H1 (cell line): ENCODE results near the gene ADARB2. TPM values are rescaled to one million over a fixed set of nuclear protein-coding genes. Genes with fewer than 3 reads are reported as not detected.

Experiments
- CTCF ChIA-PET: fragments of 300-600 bp; sonication (Branson Sonifier 250); formaldehyde crosslinking; loops from one replicate; lab custom pipeline; 2021; ENCODE audit not compliant: partially characterized antibody; lab: Charles Lee
- POLR2A ChIA-PET: fragments of 300-600 bp; sonication (Branson Sonifier 250); formaldehyde crosslinking; loops from one replicate; lab custom pipeline; 2021; ENCODE audit warnings: inconsistent platforms; ENCODE audit not compliant: partially characterized antibody; lab: Charles Lee
- DNase-seq, 2 experiments: peaks; one replicate each; pipeline versions ENCODE4 v3.0.0 to v3.0.0-alpha.2; 2010 to 2022; ENCODE audit warnings: low spot score in 2 of 2, low read depth in 1 of 2, mixed read lengths in 1 of 2
- FAIRE-seq: peaks from 2 replicates; lab custom pipeline; 2011; peaks lifted over from hg19 to GRCh38; lab: Jason Lieb, UNC
- H2AFZ ChIP-seq: 2 replicates; pipeline ENCODE4 v1.8.1; 2012; ENCODE audit warnings: low read length, inconsistent platforms
- H2AK5ac ChIP-seq: 2 replicates; pipeline ENCODE4 v1.6.1; 2013; ENCODE audit warnings: low read depth, low read length
- H2BK120ac ChIP-seq: replicated peaks from 2 replicates; pipeline ENCODE3; 2013; ENCODE audit warnings: low read depth, low read length, inconsistent platforms
- H2BK12ac ChIP-seq: 2 replicates; pipeline ENCODE4 v1.6.1; 2013; ENCODE audit warnings: low read depth, low read length
- H2BK15ac ChIP-seq: 2 replicates; pipeline ENCODE4 v1.6.1; 2013; ENCODE audit warnings: low read length
- H2BK20ac ChIP-seq: 2 replicates; pipeline ENCODE4 v1.6.1; 2013; ENCODE audit warnings: low read length
- H2BK5ac ChIP-seq: 2 replicates; pipeline ENCODE4 v1.6.1; 2013; ENCODE audit warnings: low read depth, low read length
- H3K14ac ChIP-seq: 2 replicates; pipeline ENCODE4 v1.6.1; 2013; ENCODE audit warnings: inconsistent platforms; ENCODE audit not compliant: insufficient read length
- H3K18ac ChIP-seq: 2 replicates; pipeline ENCODE4 v1.6.1; 2013; ENCODE audit warnings: low read length; ENCODE audit errors: extremely low read depth
- H3K23ac ChIP-seq: 2 replicates; pipeline ENCODE4 v1.6.1; 2013; ENCODE audit warnings: inconsistent platforms; ENCODE audit not compliant: insufficient read length
- H3K23me2 ChIP-seq: 2 replicates; pipeline ENCODE4 v1.6.1; 2013; ENCODE audit warnings: low read depth, low read length
- H3K27ac ChIP-seq: 2 replicates; pipeline ENCODE4 v1.6.1; 2011; ENCODE audit warnings: low read depth, low read length, inconsistent platforms
- H3K27me3 ChIP-seq, 4 experiments: replicated peaks in 1 of 4; 1 replicate in 1 of 4; 2 replicates in 3 of 4; pipeline versions ENCODE4 v1.6.1 to v1.8.1; 2011 to 2013; ENCODE audit warnings: low read length in 3 of 4, mild to moderate bottlenecking in 3 of 4, inconsistent platforms in 2 of 4, mixed read lengths in 2 of 4, moderate library complexity in 1 of 4; ENCODE audit not compliant: control insufficient read depth in 3 of 4, insufficient read depth in 3 of 4; ENCODE audit errors: extremely low read depth in 1 of 4
- H3K36me3 ChIP-seq, 4 experiments: 2 replicates each; pipeline versions ENCODE4 v1.6.1 to v1.8.1; 2011 to 2013; ENCODE audit warnings: mild to moderate bottlenecking in 4 of 4, low read length in 3 of 4, moderate library complexity in 2 of 4, control low read depth in 1 of 4, inconsistent platforms in 1 of 4; ENCODE audit not compliant: insufficient read depth in 4 of 4, control insufficient read depth in 2 of 4
- H3K4ac ChIP-seq: replicated peaks from 2 replicates; pipeline ENCODE3; 2013; ENCODE audit warnings: low read length, low read depth, mixed read lengths, inconsistent platforms; ENCODE audit not compliant: insufficient read length
- H3K4me1 ChIP-seq, 4 experiments: replicated peaks in 1 of 4; 1 replicate in 1 of 4; 2 replicates in 3 of 4; pipeline versions ENCODE4 v1.6.1 to v1.8.1; 2011 to 2013; ENCODE audit warnings: low read length in 3 of 4, inconsistent platforms in 2 of 4, mixed read lengths in 1 of 4; ENCODE audit not compliant: insufficient read depth in 4 of 4, control insufficient read depth in 3 of 4
- H3K4me2 ChIP-seq, 2 experiments: 2 replicates each; pipeline versions ENCODE4 v1.6.1 to v1.8.1; 2011 to 2013; ENCODE audit warnings: low read depth in 2 of 2, low read length in 2 of 2, control low read depth in 1 of 2, inconsistent platforms in 1 of 2, mild to moderate bottlenecking in 1 of 2; ENCODE audit not compliant: insufficient read depth in 1 of 2
- H3K4me3 ChIP-seq, 4 experiments: fragments of 200-600, 300-600 bp in 1 of 4; sonication (generic), shearing (Covaris generic), sonication (Bioruptor Twin) in 1 of 4; 2 replicates each; pipeline versions ENCODE4 v1.5.1 to v1.8.1; 2011 to 2016; ENCODE audit warnings: low read length in 4 of 4, low read depth in 3 of 4, control low read depth in 2 of 4, inconsistent platforms in 2 of 4, mild to moderate bottlenecking in 2 of 4, mixed read lengths in 1 of 4, moderate library complexity in 1 of 4; ENCODE audit not compliant: insufficient read depth in 2 of 4; ENCODE audit errors: extremely low read depth in 1 of 4
- H3K56ac ChIP-seq: replicated peaks from 2 replicates; pipeline ENCODE3; 2013; ENCODE audit warnings: low read depth, mild to moderate bottlenecking, mixed read lengths, low read length, inconsistent platforms; ENCODE audit not compliant: insufficient read length
- H3K79me1 ChIP-seq: 2 replicates; pipeline ENCODE4 v1.6.1; 2013; ENCODE audit warnings: low read depth, low read length, control low read depth
- H3K79me2 ChIP-seq, 2 experiments: 2 replicates each; pipeline versions ENCODE4 v1.6.1 to v1.8.1; 2012 to 2013; ENCODE audit warnings: low read length in 2 of 2, mild to moderate bottlenecking in 2 of 2, inconsistent platforms in 1 of 2; ENCODE audit not compliant: insufficient read depth in 2 of 2, control insufficient read depth in 1 of 2
- H3K9ac ChIP-seq, 4 experiments: replicated peaks in 1 of 4; 1 replicate in 1 of 4; 2 replicates in 3 of 4; pipeline versions ENCODE4 v1.6.1 to v1.8.1; 2011 to 2013; ENCODE audit warnings: low read depth in 3 of 4, low read length in 3 of 4, control low read depth in 2 of 4, mild to moderate bottlenecking in 2 of 4, moderate library complexity in 2 of 4, inconsistent platforms in 1 of 4; ENCODE audit errors: extremely low read depth in 1 of 4
- H3K9me3 ChIP-seq, 2 experiments: 2 replicates each; pipeline versions ENCODE4 v1.6.1 to v1.8.1; 2012 to 2013; ENCODE audit warnings: mild to moderate bottlenecking in 2 of 2, moderate library complexity in 2 of 2, control low read depth in 1 of 2, inconsistent platforms in 1 of 2, low read depth in 1 of 2, low read length in 1 of 2, mixed read lengths in 1 of 2; ENCODE audit not compliant: insufficient read depth in 2 of 2
- H4K20me1 ChIP-seq, 2 experiments: replicated peaks in 1 of 2; 2 replicates each; pipeline versions ENCODE3 to v1.8.1; 2011 to 2013; ENCODE audit warnings: inconsistent platforms in 2 of 2, low read length in 2 of 2, mild to moderate bottlenecking in 1 of 2; ENCODE audit not compliant: insufficient read depth in 2 of 2, control insufficient read depth in 1 of 2
- H4K5ac ChIP-seq: 2 replicates; pipeline ENCODE4 v1.6.1; 2013; ENCODE audit warnings: low read length, low read depth, mixed read lengths, inconsistent platforms; ENCODE audit not compliant: insufficient read length
- H4K8ac ChIP-seq: 2 replicates; pipeline ENCODE4 v1.8.0; 2013; ENCODE audit warnings: mild to moderate bottlenecking, moderate library complexity, low read length, inconsistent platforms; ENCODE audit not compliant: insufficient read depth; ENCODE audit errors: extremely low read depth
- H4K91ac ChIP-seq: replicated peaks from 2 replicates; pipeline ENCODE3; 2013; ENCODE audit warnings: low read length, mixed read lengths, inconsistent platforms; ENCODE audit not compliant: insufficient read length
- CTCF ChIP-seq, 3 experiments: IDR thresholded peaks; 1 replicate in 2 of 3; 2 replicates in 1 of 3; pipeline versions ENCODE4 v1.5.1 to v1.6.1; 2011; ENCODE audit warnings: low read length in 3 of 3, mild to moderate bottlenecking in 3 of 3, inconsistent platforms in 2 of 3, low read depth in 1 of 3, moderate library complexity in 1 of 3; ENCODE audit not compliant: insufficient read depth in 1 of 3; ENCODE audit errors: control extremely low read depth in 1 of 3
- POU5F1 ChIP-seq: IDR thresholded peaks from 2 replicates; pipeline ENCODE4 v1.6.1; 2011; ENCODE audit warnings: low read depth, mild to moderate bottlenecking, low read length, moderate library complexity
- RAD21 ChIP-seq, 2 experiments: IDR thresholded peaks in 1 of 2; conservative IDR thresholded peaks in 1 of 2; 2 replicates each; pipeline ENCODE4 v1.6.1; 2011; ENCODE audit warnings: low read depth in 2 of 2, low read length in 2 of 2, improper control_type of control experiment in 1 of 2, inconsistent platforms in 1 of 2, mild to moderate bottlenecking in 1 of 2, moderate library complexity in 1 of 2
- YY1 ChIP-seq: IDR thresholded peaks from 2 replicates; pipeline ENCODE4 v1.6.1; 2011; ENCODE audit warnings: low read depth, mild to moderate bottlenecking, low read length
- WGBS, 2 experiments: shearing (Covaris generic) in 1 of 2; methylation state at CpG; one replicate each; pipeline versions ENCODE4 v1.1.6 to v1.1.7; 2013 to 2015; ENCODE audit warnings: low lambda C conversion rate in 2 of 2, mixed read lengths in 2 of 2, inconsistent platforms in 1 of 2, low coverage in 1 of 2, missing lambda C conversion rate in 1 of 2; ENCODE audit not compliant: insufficient replicate concordance in 2 of 2, insufficient coverage in 1 of 2, insufficient read length in 1 of 2; ENCODE audit errors: extremely low coverage in 1 of 2, missing lambda C conversion rate in 1 of 2; 5-methylcytosine and 5-hydroxymethylcytosine counted together
- polyA plus RNA-seq, 7 experiments: library from polyadenylated mRNA; depleted of rRNA in 3 of 7; stranded (reverse) in 5 of 7; unstranded in 2 of 7; fragments of >200 nt in 5 of 7; fragments of 200-250 nt in 2 of 7; gene quantifications; 1 replicate in 5 of 7; 2 replicates in 1 of 7; 4 replicates in 1 of 7; pipeline versions ENCODE4 v1.2.1 to v1.2.3, GENCODE V29; 2011 to 2013; ENCODE audit warnings: missing spikeins in 2 of 7, mixed read lengths in 2 of 7
- total RNA-seq: library from RNA; stranded (reverse); fragmentation: NEBNext Ultra II Directional; extraction: Animal tissue kit (Norgen Biotek cat#: 25700); gene quantifications from 2 replicates; pipeline ENCODE4 v1.2.1, GENCODE V29; 2021

The ADARB2 gene
- total and polyA plus RNA-seq, 2 of the 8 experiments (the other 6 are each of a cell fraction or from before 2014, with no cell fraction given) = 2.2 to 2.8 TPM

DNA sequence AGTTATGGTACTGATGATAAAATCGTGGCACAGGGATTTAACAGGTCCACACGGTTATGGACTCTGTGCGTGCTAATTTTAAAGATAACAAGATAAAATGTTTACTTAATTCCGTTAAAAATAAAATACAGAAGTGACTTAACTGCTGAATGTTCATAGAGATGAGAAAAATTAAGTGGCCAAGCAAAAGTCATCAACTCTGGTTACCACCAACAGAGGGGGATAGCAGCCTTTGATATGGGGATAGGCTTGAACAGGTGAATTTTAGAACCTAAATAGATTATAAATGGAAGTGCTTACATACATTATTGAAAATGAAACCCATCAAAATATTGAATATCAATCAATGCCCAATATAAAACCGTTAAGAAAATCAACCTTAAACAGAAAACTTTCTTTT, 436.2 kb downstream of the ADARB2 start:
- Histone ChIP-seq H2BK12ac (no peak overlapping the region), H3K27me3 (no peaks in the 10 kb centered on the region), H3K27ac (no peak overlapping the region), H3K14ac (no peak overlapping the region), H3K79me1 (no peaks in the 10 kb centered on the region), H2BK120ac (no peak overlapping the region), H2AFZ (no peak overlapping the region), H4K5ac (no peak overlapping the region), H3K23ac (no peak overlapping the region), H3K18ac (no peak overlapping the region), H3K4me3 (no peak overlapping the region), H2BK20ac (no peak overlapping the region), H3K23me2 (no peaks in the 10 kb centered on the region), H3K4me1 (peaks cover 0 to 4% (median under 1%) of the 10 kb centered on the region in 4 experiments; a peak in 1 of 7 replicates), H3K56ac (no peak overlapping the region), H3K36me3 (no peaks in the 10 kb centered on the region), H2BK5ac (no peak overlapping the region), H4K8ac (no peak overlapping the region), H4K20me1 (no peaks in the 10 kb centered on the region), H2AK5ac (no peak overlapping the region), H3K4ac (no peak overlapping the region), H2BK15ac (no peak overlapping the region), H3K9me3 (peaks cover 0 to 3% of the 10 kb centered on the region in 2 experiments; a peak in 2 of 4 replicates), H3K4me2 (no peak overlapping the region), H4K91ac (peak overlapping the region; percentile 2)
- FAIRE-seq = peak; percentile 13
- ChIA-PET POLR2A (interaction anchor here (0.6 to 1.3 kb wide), 3 partner anchors 9 to 77 kb away, joined by 3 to 4 read pairs (median 3); no protein-coding TSS in a partner anchor), CTCF (interaction anchor here (0.8 to 4.9 kb wide), 6 partner anchors 13 to 120 kb away, joined by 3 to 25 read pairs (median 5); no protein-coding TSS in a partner anchor)
- DNase-seq = no peak
- 87% methylated on average over 5 of the region's 5 CpGs; no CpG with 5 or more reads in 1 of the 2 experiments for WGBS, 2 experiments
- peak in 1 of 3 experiments; percentile 15; a peak in 1 of 4 replicates for TF ChIP-seq CTCF (IDR thresholded peaks at IDR 0.05; ENCODE audit: control extremely low read depth in 1 of 3, insufficient read depth in 1 of 3, low read depth in 1 of 3, low read length in 3 of 3)
- no peak for TF ChIP-seq YY1
- no peak for TF ChIP-seq POU5F1
- peak; percentile 33 to 47 for TF ChIP-seq RAD21 (IDR thresholded peaks at IDR 0.05 in 1 of 2, conservative IDR thresholded peaks at IDR 0.05 in 1 of 2; ENCODE audit: low read depth in 2 of 2, low read length in 2 of 2)
- TF ChIP-seq, all 59 proteins: peak for 2
- no peak overlapping the region for H3K9ac ChIP-seq
- no peaks in the 10 kb centered on the region for H3K79me2 ChIP-seq
